Measurements from ENCODE around the gene UCP2. TPM values are rescaled to one million over a fixed set of nuclear protein-coding genes. Genes with fewer than 3 reads are reported as not detected.

Gene UCP2
- total and polyA plus RNA-seq, 9 of the 15 experiments (the other 6 are each of a cell fraction or from before 2014, with no cell fraction given): 19.2 to 216 (median 87.9) TPM

DNA sequence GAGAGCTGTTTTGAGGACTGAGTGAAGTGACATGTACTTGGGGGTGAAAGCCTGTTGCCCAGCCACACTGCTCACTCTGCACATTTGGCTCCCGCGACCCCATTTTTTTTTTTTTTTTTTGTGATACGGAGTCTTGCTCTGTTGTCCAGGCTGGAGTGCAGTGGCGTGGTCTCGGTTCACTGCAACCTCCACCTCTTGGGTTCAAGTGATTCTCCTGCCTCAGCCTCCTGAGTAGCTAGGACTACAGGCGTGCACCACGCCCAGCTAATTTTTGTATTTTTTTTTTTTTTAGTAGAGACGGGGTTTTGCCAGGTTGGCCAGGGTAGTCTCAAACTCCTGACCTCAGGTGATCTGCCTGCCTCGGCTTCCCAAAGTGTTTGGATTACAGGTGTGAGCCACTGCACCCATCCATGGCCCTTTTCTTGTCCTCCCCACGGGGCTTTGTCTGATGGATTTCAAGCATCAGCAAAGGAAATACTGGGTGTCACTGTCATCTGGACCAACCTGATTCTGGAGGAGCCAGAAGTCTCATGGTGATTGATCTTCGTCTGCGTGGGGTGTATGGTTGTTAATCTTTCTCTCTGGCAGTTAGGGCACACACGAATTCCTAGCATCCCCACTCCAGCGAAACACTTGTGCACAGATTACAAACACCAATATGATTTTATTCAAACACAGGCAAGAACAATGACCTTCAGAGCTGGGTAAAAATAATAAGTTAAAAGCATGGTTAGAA, 29.6 kb upstream of the UCP2 start (continued):
- TF ChIP-seq POLR3A (IDR thresholded peaks at IDR 0.05; ENCODE audit: borderline replicate concordance, extremely low read depth, insufficient read depth, insufficient read length) (peak; percentile 4), CBFA2T3 (IDR thresholded peaks at IDR 0.05) (peak; percentile 68), ZNF121 (CRISPR knock-in tag; conservative IDR thresholded peaks at IDR 0.05) (peak; percentile 87), CBFA2T2 (conservative IDR thresholded peaks at IDR 0.05) (peak; percentile 44), ZBTB1 (CRISPR knock-in tag; IDR thresholded peaks at IDR 0.05; ENCODE audit: borderline replicate concordance, low read depth) (0 out of 2 replicates have a peak, but pooled peaks have one; percentile 12), ZNF282 (CRISPR knock-in tag; IDR thresholded peaks at IDR 0.05) (no peak)
- TF ChIP-seq, protein P1, sequence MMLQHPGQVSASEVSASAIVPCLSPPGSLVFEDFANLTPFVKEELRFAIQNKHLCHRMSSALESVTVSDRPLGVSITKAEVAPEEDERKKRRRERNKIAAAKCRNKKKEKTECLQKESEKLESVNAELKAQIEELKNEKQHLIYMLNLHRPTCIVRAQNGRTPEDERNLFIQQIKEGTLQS (IDR thresholded peaks at IDR 0.05): no peak
- TF ChIP-seq, protein P1 (CRISPR knock-in tag; conservative IDR thresholded peaks at IDR 0.05): 0 out of 2 replicates have a peak, but pooled peaks have one; percentile 2

All from K562 (cell line).